Stimulated activated naive CD4-positive, alpha-beta T cell treated with Interleukin-2 at 50 U/mL for 16 hours (primary cell): ENCODE results near the gene TRMT61A.

Experiments used
- DNase-seq: peaks from one replicate; lab custom pipeline; 2025; lab: John Stamatoyannopoulos, UW

Gene TRMT61A

DNA sequence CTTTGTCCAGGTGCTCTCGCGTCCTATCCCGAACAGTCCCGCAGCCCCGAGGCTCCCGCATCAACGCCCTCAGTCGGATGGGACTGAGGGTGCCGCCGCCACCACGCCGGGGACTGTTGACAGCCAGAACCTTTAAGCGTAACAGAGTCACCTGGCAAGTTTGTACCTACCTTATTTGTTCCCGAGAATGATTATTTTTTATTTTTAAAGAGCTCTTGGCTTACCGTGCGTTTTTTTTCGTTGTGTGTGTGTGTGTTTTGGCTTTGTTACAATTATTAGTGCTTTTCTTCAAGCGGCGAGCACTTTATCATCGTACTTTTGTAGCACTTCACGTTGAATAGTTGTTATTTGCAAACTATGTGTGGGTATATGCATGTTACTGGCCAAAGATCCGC, 34.2 kb downstream of the TRMT61A start:
- peak; percentile 41 for DNase-seq

DNA sequence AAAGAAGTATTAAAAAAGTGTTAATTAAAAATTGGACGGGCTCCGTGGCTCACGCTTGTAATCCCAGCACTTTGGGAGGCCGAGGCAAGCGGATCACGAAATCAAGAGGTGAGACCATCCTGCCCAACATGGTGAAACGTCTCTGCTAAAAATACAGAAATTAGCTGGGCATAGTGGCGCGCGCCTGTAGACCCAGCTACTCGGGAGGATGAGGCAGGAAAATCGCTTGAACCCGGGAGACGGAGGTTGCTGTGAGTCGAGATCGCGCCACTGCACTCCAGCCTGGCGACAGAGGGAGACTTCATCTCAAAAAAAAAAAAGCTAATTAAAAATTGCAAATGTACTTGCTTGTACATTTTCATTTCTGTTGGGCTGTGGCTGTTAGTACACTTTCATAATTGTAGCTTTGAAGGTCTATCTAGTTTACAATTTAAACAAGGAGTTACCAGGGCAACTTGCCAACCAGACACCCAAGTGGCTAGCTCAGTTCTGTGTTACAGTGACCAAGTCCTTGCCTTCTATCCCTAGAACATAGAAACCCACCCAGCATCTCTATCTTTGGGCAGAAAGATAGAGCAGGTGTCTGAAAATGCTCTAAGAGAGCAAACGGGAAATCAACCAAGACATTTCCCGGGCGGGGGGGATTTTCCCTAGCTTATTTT, 35.0 kb downstream of the TRMT61A start:
- no peak for DNase-seq

DNA sequence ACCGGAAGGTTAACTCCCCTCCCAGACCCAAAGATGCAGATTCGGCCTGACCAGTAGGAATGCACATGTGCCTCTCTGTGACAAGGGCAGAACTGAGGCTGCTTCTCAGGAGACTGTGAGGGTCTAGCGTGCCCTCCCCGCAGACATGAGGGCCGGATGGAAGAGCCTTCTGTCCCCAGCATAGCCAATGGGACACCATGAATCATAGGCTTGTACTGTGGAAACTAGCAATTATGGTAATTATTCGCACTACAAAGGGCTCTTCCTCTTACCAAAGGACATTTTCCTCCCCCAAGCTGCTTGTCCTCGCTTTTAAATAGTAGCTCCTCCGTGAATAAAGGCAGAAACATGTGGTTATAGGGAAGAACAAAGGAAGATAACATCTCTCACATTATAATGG, 40.0 kb downstream of the TRMT61A start:
- no peak for DNase-seq

DNA sequence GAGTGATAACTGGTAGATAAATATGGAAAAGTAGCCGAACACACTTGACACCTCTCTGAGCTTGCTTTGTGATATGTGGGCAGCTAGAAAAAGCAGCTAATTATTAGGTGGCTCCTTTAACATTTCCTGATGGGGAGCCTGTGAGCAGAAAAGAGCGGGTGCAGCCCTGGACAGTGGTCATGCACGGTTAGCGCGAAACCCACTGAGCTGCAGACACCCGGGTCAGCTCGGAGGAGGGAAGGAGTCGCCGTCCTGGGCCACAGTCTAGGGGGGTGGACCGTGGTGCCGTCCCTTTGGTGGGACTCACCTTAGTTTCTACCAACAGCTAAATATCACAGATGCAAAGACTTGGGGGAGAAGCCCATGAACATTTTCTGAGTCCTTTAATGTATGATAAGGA, 40.4 kb downstream of the TRMT61A start:
- DNase-seq = no peak

DNA sequence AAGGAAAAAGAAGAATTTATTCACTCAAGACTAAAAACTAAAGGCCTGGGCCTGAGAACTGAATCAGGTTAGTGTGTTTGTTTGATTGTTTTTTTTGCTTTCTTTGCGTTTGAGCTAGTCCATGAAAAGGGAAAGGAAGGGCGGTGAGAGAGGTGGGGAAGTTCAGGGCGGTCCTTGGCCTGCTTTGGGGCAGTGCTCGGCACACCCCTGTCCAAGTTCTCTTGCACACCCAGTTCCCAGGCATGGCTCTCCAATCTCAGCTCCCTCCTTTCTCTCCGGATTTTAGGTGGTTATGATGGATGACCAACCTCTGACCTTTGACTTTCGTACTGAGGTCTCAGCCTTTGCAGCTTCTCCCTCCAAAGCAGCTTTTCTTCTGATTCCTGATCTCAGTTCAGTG, 45.1 kb downstream of the TRMT61A start:
- no peak for DNase-seq

DNA sequence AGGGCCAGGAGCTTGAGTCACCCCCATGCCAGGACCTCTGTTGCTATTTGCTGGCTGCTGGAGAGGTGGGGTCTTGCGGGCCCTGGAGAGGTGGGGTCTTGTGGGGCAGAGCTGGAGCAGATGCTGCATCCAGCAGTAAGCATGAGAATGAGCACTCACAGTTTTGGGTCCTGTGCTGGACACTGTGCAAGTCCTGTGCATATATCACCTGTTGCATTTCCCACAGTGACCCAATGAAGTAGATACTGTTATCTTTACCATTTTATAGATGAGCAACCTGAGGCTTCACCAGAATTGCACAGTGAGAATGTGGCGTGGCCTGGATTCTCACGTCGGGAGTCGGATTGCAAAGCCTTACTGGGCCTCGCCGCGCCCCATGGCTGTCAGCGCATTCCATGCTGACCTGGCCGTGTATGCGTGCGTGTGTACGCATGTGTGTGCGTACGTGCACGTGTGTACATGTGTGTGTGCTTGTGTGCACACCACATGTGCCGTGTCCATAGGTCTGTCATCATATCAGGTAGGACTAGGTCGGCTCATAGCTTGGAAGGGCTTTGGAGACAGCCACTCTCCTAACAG, 45.8 kb downstream of the TRMT61A start:
- no peak for DNase-seq

DNA sequence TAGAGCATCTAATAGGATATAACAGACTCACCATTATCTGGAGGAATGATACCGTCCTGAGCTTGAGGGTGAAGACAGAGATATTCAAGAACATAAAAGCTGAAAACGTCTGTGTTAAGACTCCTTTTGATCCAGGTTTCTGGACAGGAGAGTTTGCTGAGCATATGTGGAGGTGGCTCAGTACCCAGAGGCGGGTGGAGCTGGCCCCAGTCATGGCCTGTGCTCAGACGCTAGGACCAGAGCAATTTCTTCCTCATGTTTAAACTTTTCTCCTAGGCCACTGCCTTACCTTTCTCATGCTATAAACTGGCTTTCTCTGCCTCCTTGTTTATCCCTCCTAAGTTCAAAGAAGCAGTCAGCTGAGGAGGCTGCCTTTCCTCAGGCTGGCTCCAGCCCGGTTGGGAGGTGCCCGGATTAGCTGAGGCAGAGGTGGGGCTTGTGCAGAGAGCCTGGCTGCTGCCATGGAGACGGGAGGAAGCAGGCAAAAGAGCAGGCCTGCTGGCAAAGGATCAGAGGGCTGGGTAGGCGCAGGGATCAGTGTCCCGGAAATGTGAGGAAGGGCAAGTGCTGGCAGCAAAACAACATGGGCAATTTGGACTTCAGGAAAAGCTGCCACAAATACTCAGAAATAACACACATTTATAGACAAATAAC, 47.5 kb downstream of the TRMT61A start:
- DNase-seq = no peak

DNA sequence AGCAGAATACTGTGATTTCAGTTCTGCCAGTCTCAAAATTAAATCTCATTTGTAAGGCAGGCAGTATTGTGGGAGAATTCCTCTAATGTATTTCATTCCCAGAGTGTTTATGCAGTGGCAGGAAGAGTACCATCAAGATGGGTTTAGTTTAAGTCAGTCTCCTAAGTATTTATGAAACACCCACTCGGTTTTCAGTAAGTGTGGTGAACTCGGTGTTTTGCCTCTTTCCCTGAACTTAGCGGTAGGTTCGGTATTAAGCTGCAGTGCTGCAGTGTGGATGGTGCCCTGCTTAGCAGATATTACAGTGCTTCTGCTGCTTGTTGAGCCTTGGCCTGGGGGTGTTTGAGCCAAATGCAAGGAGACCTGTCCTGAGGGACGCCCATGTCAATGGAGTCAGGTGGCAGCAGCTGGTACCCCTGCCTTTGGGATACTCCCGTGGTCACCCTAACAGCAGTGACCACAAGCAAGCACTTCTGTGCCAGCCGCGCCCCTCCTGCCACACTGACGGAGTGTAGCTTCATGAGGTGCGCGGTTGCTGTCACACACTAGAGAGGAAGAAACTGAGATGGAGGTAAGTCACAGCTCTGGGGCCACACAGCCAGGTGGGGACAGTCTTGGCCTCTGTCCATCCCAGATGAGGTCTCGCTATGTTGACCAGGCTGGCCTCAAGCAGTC, 49.5 kb downstream of the TRMT61A start:
- no peak for DNase-seq

DNA sequence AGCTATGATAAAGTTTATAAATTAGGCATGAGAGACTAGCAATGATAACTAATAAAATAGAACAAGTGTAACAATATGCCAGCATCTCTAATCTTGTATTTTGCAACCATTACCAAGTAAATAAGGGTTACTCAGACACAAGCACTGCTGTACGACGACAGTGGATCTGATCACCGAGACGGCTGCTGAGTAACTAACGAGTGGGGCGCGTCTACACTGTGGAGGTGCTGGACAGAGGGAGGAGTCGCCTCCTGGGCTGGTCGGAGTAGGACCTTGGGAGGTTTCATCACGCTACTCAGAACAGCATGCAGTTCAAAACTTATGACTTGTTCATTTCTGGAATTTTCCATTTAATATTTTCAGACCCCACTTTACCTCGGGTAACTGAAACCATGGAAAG, 52.2 kb downstream of the TRMT61A start:
- no peak for DNase-seq

DNA sequence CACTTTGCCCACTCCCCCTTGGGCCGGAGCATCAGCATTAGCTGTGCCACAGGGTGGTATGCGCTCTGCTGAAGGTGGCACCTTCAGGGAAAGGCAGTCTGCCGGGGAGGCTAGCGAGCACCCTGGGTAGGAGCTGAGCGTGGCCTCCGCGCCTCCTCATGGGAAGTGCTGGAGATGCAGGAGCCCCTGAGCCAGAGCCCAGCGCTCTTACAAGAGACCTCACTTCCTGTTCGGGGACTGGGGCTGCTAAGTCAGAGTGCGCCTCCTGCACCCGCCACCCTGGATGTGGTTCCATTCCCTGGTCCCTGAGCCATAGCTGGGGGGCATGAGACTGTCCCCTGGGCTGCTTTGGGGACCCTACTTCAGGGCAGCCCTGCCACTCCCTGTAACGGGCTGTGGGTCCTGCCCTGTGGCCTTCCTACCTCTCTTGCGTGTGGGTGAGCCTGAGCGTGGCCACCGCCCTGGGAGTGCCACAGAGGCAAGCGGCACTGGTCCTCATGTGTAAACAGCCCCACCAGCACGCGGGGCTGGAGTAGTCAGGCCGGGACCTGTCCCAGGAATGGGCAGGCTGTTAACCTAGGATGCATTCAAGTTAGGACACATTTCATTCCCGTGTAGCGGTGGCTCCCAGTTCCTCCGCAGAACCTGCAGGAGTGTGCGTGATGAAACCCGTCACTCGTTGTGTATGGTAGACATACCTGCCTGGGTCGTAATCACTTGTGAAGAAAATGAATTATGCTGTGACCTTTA, 53.1 kb downstream of the TRMT61A start:
- DNase-seq = no peak

DNA sequence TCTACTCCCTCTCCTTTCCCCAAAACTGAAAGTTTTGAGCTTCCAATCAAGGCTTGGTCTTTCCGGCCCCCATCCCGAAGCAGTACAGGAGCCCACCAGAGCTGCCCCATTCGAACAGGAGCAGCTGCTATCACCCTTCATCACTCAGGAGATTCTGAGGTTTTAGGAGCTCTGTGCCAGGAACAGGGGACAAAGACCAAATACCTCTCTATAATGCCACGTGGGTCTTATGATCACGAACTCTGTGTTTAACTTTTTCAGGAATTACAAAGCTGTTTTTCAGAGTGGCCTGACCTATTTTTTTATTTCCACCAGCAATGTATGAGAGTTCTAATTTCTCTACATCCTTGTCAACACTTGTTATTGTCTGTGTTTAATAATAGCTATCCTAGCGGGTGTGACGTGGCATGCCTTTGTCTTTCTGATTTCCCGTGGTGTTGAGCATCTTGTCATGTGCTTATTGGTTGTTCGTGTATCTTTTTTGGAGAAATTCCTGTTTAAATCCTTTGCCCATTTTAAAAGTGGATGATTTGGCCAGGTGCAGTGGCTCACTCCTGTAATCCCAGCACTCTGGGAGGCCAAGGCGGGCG, 55.4 kb downstream of the TRMT61A start:
- DNase-seq = no peak
